Uterus (tissue), 2 donors: ENCODE measurements around the gene SYNE1.

ENCODE experiments used
- CTCF ChIP-seq, 4 experiments: fragments of 200-600 bp in 2 of 4; fragments of 450-650 bp in 2 of 4; sonication (generic) in 2 of 4; IDR thresholded peaks; one replicate each; pipeline ENCODE4 v1.5.1; 2016 to 2019; ENCODE audit warnings: antibody characterized with exemption in 4 of 4, mild to moderate bottlenecking in 2 of 4, moderate library complexity in 1 of 4
- POLR2A ChIP-seq, 2 donors: fragments of 450-650 bp; IDR thresholded peaks; one replicate each; pipeline ENCODE4 v1.6.1; 2016; ENCODE audit warnings: antibody characterized with exemption in 2 of 2, mild to moderate bottlenecking in 1 of 2, moderate library complexity in 1 of 2

- TF ChIP-seq CTCF (IDR thresholded peaks at IDR 0.05) (no peak), POLR2A (IDR thresholded peaks at IDR 0.05) (no peak)
These were observed 93.6 kb downstream of the SYNE1 start for GRCh38 chr6:152543519-152543918.
